Vagina (tissue), 2 donors: Measurements from ENCODE around the gene RING1.

Experiments
- CTCF ChIP-seq, 3 experiments: fragments of 450-650 bp in 2 of 3; fragments of 200-600 bp in 1 of 3; sonication (generic) in 1 of 3; IDR thresholded peaks; one replicate each; pipeline ENCODE4 v1.5.1; 2017 to 2019; ENCODE audit warnings: antibody characterized with exemption in 3 of 3, mild to moderate bottlenecking in 2 of 3, moderate library complexity in 2 of 3
- POLR2A ChIP-seq, 2 donors: fragments of 450-650 bp; IDR thresholded peaks; one replicate each; pipeline ENCODE4 v1.6.1; 2017; ENCODE audit warnings: antibody characterized with exemption in 2 of 2, mild to moderate bottlenecking in 2 of 2, moderate library complexity in 2 of 2
- POLR2AphosphoS5 ChIP-seq, 2 donors: sonication (generic); formaldehyde crosslinking; IDR thresholded peaks; one replicate each; pipeline ENCODE4 v1.9.0; 2017; ENCODE audit warnings: antibody characterized with exemption in 2 of 2, mild to moderate bottlenecking in 2 of 2, low read depth in 1 of 2; ENCODE audit not compliant: insufficient read depth in 1 of 2

- no peak for TF ChIP-seq CTCF (IDR thresholded peaks at IDR 0.05)
- no peak for TF ChIP-seq POLR2AphosphoS5 (IDR thresholded peaks at IDR 0.05; ENCODE audit: insufficient read depth in 1 of 2, low read depth in 1 of 2)
- no peak for TF ChIP-seq POLR2A (IDR thresholded peaks at IDR 0.05)
Observed at GRCh38 chr6:33177552-33178446, 30.5 kb upstream of the RING1 start.
